ENCODE measurements around the gene INPP5F.
A peak's percentile ranks its signal among the peaks of the same experiment; 100 is the strongest.
"Not testable (repeated sequence)": the region's sequence is repeated elsewhere in the genome, so short reads cannot be mapped to it uniquely, and the experiment has no call there.

INPP5F gene

DNA sequence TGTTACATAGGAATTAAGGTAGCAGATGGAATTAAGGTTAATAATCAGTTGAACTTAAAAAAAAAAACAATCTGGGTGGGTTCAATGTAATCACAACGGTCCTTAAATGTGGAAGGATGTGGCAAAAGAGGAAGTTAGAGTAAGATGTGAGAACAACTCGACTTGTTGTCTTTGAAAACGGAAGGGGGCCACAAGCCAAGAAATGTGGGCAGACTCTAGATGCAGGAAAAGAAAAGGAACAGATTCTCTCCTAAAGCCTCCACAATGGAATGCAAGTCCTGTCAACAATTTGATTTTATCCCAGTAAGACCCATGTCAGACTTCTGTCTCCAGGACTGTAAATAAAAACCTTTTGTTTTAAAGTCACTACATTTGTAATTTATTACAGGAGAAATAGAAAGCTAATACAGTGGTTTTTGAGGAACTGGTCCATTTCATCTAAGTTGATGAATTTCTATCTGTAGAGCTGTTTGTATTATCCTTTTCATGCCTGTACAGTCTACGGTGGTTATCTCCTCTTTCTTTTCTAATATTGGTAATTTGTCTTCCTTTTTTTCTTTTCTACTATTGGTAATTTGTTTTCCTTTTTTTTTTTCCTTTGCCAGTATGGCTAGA lies 138.2 kb downstream of the INPP5F start:
- no peak for DNase-seq (ENCODE audit: low read depth in 2 of 2)

DNA sequence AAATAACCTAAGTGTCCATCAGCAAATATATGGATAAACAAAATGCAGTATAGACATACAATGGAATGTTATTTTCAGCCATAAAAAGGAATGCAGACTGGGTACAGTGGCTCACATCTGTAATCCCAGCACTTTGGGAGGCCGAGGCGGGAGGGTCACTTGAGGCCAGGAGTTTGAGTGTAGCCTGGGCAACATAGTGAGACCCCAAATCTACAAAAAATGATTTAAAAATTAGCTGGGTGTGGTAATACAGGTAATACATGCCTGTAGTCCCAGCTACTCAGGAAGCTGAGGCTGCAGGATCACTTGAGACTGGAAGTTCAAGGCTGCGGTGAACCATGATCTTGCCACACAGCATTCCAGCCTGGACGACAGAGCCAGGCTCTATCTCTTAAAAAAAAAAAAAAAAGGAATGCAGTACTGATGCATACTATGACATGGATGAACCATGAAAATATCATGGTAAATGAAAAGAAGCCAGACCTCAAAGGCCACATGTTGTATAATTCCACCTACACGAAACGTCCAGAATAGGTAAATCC lies 139.9 kb downstream of the INPP5F start:
- no peak for DNase-seq (ENCODE audit: low read depth in 2 of 2)

DNA sequence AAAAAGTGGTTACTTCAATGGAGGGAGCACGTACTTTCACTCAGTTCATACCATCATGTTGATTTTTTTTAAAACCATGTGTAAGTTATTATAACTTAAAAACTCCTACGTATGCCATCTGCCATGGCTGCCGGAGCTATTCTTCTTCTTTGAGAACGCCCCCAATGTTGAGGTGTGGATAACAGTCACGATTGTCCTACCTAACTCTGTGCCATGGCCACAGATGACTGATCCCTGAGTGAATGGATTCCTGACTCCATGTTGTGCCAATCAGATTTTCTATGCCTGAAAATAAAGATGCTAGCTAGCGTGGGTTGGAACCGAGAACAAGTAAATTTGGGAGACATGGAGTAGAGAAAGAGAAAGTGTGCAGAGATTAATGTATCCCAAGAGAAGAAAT lies 141.5 kb downstream of the INPP5F start:
- no peak for DNase-seq (ENCODE audit: low read depth in 2 of 2)

DNA sequence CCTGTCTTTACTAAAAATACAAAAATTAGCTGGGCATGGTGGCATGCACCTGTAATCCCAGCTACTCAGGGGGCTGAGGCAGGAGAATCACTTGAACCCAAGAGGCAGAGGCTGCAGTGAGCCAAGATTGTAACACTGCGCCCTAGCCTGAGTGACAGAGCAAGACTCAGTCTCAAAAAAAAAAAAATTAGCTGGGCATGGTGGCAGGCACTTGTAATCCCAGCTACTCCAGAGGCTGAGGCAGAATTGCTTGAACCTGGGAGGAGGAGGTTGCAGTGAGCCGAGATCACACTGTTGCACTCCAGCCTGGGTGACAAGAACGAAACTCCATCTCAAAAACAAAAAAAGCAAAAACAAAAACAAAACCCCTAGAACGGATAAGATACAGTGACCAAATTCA lies 143.5 kb downstream of the INPP5F start:
- not testable (repeated sequence) for DNase-seq (ENCODE audit: low read depth in 2 of 2)

DNA sequence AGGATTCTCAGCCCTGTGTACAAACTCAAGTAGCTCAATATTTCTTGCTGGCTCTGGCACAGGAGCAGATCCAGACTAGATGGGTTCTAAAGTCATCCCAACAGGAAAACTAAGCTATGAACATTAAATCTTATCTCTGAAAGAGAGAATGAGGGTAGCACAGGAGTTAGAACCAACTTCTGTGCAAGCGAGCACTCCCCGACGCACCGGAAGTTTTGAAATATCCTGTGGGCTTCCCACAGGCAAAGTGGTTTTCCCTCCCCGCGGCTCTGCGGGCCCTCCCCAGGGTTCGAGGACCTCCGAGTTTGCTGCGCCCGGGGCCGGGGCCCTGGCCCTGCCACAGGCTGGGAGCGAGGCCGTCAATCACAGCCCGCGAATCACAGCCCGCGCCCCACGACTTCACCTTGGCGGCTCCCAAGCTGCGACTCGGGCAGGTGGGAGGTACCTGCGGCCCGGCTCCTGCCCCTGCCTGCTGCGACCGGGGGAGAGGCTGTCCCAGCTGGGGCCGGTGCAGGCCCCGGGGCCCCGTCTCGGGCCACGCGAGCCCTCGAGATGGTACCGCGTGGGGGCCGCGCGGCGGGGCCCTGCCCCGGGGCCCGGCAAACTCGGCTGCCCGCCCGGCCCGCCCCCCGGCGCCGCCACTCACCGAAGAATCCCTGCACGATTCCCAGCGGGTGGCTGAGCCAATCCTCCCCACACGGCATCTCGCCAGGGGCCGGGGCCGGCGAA lies 146.2 kb downstream of the INPP5F start:
- no peak for DNase-seq (ENCODE audit: low read depth in 2 of 2)

DNA sequence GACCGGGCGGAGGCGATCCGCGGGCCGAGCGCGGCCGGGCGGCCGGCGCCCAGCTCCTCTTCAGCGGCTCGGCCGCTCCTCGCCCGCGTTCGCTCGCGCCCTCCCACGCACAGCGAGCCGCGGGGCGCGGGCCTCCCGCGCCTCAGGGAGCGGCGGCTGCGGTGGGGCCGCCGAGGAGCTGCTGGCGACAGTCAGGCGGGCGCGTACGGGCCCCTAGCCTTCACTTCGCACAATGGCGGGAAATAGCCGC lies 146.7 kb downstream of the INPP5F start, which contains the start of gene MCMBP:
Gene MCMBP, minus strand, starts transcription at position 234 of the 250 bp plus-strand sequence. CDS start 259 bp downstream, outside the sequence.
- DNase-seq (ENCODE audit: low read depth in 2 of 2) = no peak

DNA sequence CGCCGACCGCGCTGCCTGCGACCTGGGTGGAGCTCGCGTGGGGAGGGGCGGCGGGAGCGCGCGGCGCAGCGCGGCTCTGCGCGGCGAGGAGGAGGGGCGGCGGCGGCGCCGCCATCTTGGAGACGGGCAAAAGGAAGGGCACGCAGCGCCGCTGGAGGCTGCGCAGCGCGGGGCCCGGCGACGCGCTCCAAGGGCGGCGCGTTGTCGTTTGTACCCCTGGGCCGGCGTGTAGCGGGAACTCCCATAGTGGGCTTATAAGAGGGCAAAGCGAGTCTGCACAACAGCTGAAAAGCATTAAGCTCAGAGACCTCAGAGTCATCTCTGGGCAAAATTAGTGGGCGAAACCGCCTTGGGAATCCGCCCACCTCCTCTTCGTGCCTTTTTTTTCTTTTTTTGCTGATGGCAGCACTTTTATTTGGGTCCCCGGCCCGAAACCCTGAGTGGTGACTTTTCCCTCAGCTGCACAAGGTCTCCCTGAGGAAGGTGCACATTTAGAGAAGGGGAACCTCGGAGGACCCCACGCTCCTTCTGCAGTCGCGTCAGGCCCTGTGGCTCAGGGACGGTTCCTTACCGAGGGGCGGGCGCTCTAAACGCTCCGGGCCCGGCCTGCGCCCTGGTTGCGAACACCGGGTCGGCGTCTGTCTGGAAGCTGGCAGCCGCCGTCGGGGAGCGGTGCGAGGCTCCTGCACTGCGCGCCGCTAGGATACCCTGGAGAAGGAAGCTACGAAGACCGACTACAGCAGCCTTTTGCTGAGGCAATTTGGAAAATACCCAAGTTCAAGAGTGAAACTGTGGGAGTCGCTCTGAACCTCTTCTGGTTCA lies 147.2 kb downstream of the INPP5F start:
- DNase-seq (ENCODE audit: low read depth in 2 of 2) = peak; percentile 70 to 71

DNA sequence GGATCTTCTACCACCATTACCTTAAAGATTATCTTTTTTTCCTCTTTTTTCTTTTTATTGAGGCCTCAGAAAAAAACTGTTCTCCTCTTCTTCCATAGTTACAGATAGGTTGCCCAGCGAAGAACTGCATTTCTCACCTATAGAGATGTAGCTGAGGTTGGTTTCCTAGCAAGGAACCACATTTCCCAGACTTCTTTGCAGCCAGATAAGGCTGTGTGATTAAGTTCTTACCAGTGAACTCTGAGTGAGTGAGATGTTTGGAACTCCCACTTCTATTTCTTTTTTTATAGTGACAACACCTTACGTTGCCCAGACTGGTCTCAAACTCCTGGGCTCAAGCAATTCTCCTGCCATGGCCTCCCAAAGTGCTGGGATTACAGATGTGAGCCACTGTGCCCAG lies 152.7 kb downstream of the INPP5F start:
- DNase-seq (ENCODE audit: low read depth in 2 of 2) = no peak
